HG02981 (cell line): ENCODE results near the gene TOX2.

Source experiments
- ATAC-seq: cut with Tn5 transposase; IDR thresholded peaks from one replicate; pipeline ENCODE4 v1.9.1; 2021; ENCODE audit warnings: mild to moderate bottlenecking, moderate library complexity; ENCODE audit not compliant: unreplicated experiment

Gene TOX2

DNA sequence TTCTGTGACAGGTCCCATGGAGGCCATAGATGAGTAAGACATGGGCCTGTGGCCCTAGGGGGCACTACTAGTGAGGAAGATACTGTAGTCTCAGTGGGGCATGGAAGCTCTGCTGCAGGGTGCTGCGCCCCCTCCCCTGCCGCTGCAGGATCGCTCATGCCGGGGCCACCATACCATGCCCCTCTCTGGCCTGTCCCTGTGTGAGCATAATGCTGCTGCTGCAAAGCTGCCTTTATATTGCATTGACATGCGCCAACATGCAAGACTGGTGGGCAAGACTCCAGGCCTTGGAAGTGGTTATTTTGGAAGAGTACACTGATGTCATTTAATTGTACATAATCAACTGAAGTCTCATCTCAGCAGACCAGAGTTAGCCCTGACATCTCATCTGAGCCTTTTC, 60.0 kb downstream of the TOX2 start:
- ATAC-seq: no peak

DNA sequence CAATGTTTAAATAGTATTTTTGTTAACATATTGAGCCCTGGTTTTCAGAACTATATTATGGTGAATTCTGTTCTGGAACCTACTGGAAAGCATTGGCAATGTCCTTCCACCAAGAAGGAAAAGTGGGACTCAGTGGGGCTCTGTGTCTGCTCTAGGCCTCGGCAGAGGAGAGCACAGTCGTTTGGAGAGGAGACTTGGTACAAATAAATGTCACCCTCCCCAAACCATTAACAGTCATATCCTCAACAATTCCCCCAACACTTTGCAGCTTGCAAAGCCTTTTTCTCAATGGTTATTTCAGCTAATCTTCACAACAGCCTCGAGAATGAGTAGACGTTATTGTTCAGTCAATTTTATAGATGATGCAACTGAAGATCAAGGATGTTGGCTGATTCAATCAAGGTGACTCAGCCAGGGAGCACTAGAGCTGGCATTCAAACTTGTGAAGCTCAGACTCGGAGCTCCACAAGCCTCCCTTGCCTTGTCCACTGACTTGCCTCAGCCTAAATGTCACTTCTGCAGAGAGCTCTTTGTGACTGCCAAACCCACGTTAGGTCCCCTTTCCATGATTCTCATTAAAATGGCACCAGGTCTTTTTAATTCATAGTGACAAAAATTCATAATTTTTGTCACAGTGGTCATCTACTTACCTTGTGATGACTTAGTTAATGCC, 60.6 kb downstream of the TOX2 start:
- no peak for ATAC-seq

GRCh38 chr20:43976547-43976946, 61.9 kb downstream of the TOX2 start:
- ATAC-seq: no peak

- ATAC-seq: no peak
Measured at GRCh38 chr20:43977252-43977651, 62.6 kb downstream of the TOX2 start.

DNA sequence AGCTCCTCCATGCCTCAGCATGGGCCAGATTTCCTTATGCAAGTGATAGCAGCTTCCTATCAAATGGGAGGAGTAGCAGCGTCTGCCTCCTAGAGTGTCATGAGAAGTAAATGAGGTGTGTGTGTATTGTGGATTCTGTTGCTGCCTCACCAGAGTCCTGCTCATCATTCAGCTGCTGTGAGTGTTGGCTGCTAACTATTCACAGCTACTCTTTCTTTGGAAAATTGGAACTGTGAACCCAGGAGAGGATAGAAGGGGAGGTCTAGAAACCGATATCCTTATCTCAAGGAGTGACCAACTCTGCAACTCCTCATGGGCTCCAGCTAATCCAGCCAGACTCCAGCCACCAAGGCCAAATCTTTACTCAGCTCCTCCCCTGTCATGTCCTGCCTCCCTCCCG, 63.3 kb downstream of the TOX2 start:
- ATAC-seq: no peak

GRCh38 chr20:43979576-43980105, 65.0 kb downstream of the TOX2 start:
- ATAC-seq: no peak

GRCh38 chr20:43981540-43981939, 66.9 kb downstream of the TOX2 start:
- no peak for ATAC-seq

DNA sequence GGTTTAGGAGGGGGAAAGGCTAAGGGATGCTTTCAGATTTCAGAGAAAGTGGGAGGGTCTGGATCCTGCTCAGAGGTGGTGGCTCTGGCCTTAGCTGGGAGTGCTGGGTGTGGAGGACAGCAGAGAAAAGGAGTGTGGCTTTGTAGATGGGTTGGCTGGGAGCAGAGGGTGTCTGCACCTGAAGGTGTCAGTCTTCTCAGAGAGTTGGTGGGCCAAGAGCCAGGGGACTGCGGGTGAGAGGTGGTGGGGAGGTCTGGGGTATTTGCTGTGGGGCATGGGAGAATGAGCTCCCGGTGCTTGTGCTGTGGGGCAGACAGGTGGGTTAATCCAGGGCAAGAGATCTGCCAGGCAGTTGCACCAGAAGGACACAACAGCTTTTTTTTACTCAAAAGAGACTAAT, 67.4 kb downstream of the TOX2 start:
- ATAC-seq: no peak

DNA sequence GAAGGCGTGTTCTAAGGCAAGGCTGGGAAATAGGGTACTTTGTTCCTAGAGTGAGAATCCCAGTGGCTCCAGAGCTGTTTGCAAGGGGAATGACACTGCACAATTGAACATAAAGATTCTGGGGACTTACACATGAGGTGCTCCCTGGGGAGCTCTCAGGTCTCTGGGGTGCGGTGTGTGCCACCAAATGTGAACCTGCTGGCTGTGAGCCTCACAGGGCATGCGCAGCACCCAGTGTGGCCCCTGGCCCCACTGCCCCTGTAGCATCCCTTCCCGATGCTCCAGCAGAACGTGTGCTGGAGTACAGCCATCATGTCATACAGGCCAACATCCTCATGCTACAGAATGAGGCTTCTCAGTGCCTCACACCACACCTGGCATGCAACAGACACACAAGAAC, 68.2 kb downstream of the TOX2 start:
- ATAC-seq: no peak

GRCh38 chr20:43983359-43983758, 68.7 kb downstream of the TOX2 start:
- no peak for ATAC-seq

- no peak for ATAC-seq
Measured at GRCh38 chr20:43983904-43984361, 69.3 kb downstream of the TOX2 start.

DNA sequence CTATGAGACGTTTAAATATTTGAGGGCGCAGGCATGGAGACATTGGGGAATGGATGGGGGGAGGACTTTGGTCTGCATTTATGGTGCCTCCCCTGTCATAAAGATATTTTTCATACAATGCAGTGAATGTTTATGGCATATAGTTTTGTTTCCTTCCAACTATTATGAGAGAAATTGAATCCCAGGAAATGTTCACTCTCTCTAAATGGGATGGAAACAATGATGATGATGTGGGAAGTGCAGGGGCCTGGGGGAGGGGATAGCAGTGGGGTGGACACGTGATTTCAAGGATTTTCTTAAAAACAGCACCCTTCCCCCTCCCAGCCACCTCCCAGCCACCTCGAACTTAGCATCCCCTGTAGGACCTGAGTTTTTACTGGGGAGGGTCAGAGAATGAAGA, 69.9 kb downstream of the TOX2 start:
- ATAC-seq: no peak

DNA sequence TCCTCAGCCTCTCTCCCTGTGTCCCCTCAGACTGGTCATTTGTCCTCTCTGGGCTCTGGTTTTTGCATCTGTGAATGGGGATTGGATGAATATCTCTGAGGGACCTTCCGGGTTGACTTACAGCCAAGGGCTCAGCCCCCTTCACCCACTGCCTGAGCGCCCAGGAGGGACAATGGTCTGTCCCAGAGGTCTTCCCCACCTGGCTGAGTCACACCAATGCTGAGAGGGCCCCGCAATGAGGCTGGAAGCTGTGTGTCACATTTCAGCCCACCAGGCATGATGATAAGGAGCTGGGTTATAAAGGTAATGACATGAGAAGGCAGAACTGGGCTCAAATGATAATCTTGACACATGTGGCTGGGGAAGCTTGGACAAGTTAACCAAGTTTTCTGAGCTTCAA, 70.5 kb downstream of the TOX2 start:
- ATAC-seq: no peak

DNA sequence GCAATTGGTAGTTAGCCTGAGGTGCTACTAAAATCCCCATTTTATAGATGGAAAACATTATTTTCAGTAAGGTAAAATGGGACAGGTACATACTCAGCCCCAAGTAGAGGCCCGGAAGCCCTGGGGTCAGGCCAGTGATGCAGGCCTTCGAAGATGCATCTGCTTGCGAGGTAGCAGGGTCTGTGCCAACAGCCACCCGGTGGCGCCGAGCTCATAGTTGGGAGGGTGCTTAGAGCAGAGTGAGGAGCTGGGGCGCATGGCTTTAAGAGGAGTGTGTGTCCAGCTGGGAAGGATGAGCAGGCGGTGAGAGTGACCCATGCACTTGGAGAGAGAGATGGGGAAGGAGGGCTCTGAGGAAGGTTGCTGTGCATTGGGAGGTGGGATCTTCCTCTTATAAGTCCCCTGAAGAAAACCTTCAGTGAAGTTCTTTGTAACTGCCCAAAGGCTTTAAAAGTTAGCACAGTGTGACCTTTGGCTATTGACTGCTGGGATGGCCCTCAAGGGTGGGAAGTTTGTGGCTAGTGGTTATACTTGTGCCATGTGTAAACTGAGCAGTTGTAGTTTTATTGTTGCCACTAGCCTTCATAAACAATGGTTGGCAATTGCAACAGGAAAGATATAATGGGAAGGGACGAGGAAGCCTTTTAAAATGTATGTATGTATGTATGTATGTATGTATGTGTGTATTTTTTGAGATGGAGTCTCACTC, 71.1 kb downstream of the TOX2 start:
- ATAC-seq: no peak

- no peak for ATAC-seq
Measured at GRCh38 chr20:43987018-43987417, 72.4 kb downstream of the TOX2 start.

DNA sequence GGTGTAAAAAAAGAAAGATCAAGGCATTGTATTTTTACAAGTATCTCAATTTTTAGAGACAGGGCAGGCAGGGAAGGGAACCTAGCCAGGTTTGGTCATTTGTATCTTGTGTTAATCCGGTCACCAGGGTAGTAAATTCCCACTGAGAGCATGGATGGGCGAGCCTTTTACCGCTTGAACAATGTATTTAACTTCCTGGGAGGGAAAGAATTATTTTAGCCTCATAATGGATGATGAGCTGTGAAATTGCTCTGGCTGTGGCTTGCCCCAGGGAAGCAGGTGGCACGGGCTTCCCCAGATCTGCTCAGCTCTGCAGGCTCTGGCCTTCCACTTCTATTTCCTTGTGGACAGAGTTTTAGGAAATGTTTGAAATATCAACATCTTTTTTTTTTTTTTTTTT, 72.9 kb downstream of the TOX2 start:
- ATAC-seq: no peak

- no peak for ATAC-seq
Measured at GRCh38 chr20:43988451-43988850, 73.8 kb downstream of the TOX2 start.

DNA sequence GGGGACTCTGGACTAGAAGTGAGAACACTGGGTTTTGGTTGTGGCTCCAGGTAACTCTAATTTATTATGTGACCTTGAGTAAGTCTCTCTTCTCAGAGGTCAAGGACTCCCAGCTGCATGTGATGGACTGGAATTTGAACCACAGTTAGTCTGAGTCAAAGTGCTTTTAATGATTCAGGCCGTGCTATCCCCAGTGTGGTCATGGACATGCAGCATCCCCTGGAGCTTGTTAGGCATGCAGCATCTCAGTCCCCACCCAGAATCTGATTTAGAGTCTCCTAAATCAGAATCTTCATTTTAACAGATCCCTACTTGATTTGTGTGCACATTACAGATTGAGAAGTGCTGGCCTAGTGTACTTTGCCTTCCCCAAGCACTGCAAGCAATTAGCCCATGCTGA, 74.2 kb downstream of the TOX2 start:
- no peak for ATAC-seq

DNA sequence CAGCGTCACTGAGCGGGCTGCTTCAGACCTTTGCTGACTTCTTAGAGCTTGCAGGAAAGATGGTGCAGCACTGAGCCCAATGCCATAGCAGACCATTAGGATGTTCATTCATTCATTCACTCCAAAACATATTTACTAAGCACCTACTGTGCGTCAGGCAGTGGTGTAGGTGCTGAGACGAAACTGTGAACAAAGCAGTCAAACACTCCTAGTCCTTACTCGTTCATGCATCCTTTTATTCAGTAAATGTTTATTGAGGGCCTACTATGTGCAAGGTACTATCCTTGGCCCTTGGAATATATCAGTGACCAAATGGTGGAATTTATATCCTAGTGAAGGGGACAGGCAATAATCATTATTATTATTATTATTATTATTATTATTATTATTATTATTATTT, 76.6 kb downstream of the TOX2 start:
- no peak for ATAC-seq

DNA sequence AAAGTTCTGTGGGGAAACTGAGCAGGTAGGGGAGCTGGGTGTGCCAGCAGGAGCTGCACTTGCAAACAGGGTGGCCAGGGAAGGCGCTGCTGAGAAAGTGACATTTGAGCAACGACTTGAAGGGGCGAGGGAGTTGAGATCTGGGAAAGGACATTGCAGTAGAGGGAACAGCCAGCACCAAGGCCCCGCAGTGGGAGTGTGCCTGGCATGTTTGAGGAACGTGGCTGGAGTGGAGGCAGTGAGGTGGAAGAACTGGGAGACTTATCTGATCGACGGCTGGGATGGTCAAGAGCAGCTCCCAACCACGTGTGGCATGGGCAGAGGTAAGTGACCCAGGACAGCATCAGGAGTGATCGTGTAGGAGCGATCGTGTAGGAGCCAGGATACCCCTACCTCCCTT, 77.3 kb downstream of the TOX2 start:
- ATAC-seq: no peak

- no peak for ATAC-seq
Measured at GRCh38 chr20:43992885-43993284, 78.2 kb downstream of the TOX2 start.

- ATAC-seq: no peak
Measured at GRCh38 chr20:43993560-43993959, 78.9 kb downstream of the TOX2 start.
